ENCODE data around the gene IFT122. TPM values are rescaled to one million over a fixed set of nuclear protein-coding genes. Genes with fewer than 3 reads are reported as not detected.
"Not testable (repeated sequence)": the region's sequence is repeated elsewhere in the genome, so short reads cannot be mapped to it uniquely, and the experiment has no call there.

IFT122 gene
- polyA plus RNA-seq, 6 donors from 2014 or later: 4.4 to 9.7 (median 5.1) TPM; not detected in 1

DNA sequence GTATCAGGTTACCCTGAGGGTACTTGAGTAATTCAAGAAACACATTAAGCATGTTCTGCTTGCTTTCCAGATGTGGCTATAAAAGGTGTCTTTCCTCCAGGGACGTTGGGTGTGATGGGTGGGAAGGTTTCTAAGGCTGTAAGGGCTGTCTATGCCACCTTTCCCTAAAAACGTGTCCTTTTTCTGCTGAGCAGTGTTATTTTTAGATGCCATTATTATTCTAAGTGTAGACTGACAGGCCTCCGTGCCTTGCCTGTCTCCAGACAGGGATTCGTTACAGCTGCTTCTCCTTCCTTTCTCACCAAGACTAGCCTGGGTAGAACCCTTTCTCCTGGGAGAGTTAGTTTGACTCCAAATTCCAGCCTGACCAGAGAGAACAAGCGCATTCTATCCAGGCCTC lies 61.6 kb downstream of the IFT122 start:
- H3K4me1 Mint-ChIP-seq: no peaks in the 10 kb centered on the region
- H3K27ac Mint-ChIP-seq: no peak overlapping the region
- H3K9me3 Mint-ChIP-seq: no peaks in the 10 kb centered on the region
- no peaks in the 10 kb centered on the region for H3K27me3 Mint-ChIP-seq
- peaks cover 7 to 10% of the 10 kb centered on the region in 2 donors for H3K36me3 Mint-ChIP-seq
- no peak overlapping the region for H3K4me3 Mint-ChIP-seq
- DNase-seq (no peak), ATAC-seq (ENCODE audit: low read depth in 2 of 2) (no peak)

DNA sequence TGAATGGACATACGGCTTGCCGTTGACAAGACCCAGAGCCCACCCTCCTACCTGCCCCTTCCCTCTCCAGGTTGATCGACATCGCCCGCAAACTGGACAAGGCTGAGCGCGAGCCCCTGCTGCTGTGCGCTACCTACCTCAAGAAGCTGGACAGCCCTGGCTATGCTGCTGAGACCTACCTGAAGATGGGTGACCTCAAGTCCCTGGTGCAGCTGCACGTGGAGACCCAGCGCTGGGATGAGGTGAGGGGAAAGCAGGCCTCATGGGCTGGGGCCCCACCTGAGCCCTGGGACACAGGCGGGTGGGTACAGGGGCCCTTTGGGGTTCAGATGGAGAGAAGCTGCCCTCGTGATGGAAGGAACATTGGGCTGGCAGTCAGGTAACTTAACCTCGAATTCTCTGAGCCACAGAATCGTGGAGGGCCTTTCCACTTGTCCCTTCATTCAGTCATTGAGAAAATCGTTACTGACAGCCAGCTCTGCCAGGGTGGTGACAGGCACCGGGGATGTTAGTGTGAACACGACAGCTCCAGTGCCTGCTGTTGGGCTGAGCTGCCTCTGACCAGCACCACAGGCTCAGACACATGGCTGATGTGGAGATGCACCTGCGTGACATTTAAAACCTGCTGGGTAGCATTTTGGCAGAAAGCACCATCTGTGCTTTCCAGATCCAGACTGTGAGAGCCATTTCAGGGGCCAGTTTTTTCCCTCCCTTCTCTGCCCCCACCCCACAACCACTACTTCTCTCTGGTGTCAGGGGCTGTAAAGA lies 62.8 kb downstream of the IFT122 start:
- H3K4me1 Mint-ChIP-seq: no peaks in the 10 kb centered on the region
- no peaks in the 10 kb centered on the region for H3K27me3 Mint-ChIP-seq
- DNase-seq: no peak
- no peaks in the 10 kb centered on the region for H3K9me3 Mint-ChIP-seq
- no peak overlapping the region for H3K4me3 Mint-ChIP-seq
- ATAC-seq (ENCODE audit: low read depth in 2 of 2): no peak
- no peak overlapping the region for H3K27ac Mint-ChIP-seq
- H3K36me3 Mint-ChIP-seq: peaks cover 7 to 10% of the 10 kb centered on the region in 2 donors

DNA sequence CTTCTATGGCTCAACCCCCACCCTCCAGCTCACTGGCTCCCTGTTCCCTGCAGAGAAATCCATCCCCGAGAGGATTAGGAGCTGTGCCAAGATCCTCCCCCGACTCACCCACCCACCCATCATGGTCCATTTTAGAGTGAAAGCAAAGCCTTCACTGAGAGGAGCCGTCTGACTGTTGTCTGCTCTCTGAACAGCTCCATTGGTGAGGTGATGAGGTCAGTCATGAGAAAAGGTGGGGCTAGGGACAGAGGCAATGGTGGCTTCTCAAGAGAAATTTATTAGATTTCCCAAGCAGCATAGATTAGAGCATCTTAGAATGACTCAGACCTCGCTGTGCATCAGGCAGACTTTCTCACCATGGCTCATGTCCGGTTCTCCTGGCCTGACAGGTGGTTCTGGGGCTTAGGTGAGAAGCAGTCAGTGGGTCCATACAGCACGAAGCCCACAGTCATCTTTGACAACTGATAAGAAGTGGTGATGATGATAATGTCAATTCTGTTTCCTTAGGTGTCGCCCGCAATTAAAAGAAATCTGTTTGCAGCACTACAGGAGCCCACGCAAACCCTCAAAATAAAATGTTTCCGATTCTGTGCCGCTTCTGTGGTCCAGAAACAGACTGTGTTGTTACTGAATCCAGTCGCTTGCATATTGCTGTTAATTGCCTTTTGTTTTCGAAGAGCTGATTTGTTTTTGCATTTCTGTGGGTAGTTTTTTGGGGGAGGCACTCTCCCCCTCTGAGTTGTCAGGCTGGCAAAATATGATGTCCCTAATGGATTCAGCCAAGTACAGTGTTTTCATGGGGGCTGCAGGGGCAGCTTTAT lies 63.7 kb downstream of the IFT122 start:
- DNase-seq: no peak
- Mint-ChIP-seq H3K36me3 (peaks cover 7 to 10% of the 10 kb centered on the region in 2 donors), H3K4me1 (no peaks in the 10 kb centered on the region), H3K9me3 (no peaks in the 10 kb centered on the region), H3K4me3 (no peak overlapping the region), H3K27ac (peak overlapping the region in 1 of 6 donors; percentile 34), H3K27me3 (no peaks in the 10 kb centered on the region)
- no peak for ATAC-seq (ENCODE audit: low read depth in 2 of 2)

DNA sequence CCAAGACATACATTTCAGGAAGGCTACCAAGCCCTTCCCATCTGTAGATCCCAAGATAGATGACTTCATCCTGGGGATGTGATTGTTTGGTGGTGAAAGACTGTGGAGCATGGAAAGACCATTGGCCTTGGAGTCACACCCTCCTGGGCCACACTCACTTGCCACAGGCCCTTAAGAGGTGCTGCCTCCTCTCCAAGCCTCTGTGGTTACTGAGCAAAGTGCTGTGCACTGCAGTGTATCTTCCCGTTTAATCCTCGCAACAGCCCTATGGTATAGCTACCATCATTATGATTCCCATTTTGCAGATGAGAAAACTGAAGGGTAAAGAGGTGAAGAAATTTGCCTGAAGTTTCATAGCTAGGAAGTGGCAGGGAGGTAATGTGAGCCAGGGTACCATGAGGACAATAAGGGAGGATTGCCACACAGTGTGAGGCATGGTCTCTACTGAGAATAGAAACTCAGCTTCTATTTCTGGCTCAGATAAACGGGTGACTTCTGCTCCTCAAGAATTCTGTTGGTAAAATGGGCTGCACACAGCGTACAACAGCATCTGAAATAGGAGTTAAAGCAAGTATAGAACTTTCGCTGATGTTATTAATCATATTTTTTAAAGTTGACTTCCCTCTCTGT lies 64.6 kb downstream of the IFT122 start:
- no peak overlapping the region for H3K4me3 Mint-ChIP-seq
- peaks cover 8 to 10% of the 10 kb centered on the region in 2 donors for H3K36me3 Mint-ChIP-seq
- no peak for ATAC-seq (ENCODE audit: low read depth in 2 of 2)
- H3K9me3 Mint-ChIP-seq: no peaks in the 10 kb centered on the region
- DNase-seq: no peak
- H3K27me3 Mint-ChIP-seq: no peaks in the 10 kb centered on the region
- H3K27ac Mint-ChIP-seq: peak overlapping the region in 1 of 6 donors; percentile 24
- H3K4me1 Mint-ChIP-seq: no peaks in the 10 kb centered on the region

DNA sequence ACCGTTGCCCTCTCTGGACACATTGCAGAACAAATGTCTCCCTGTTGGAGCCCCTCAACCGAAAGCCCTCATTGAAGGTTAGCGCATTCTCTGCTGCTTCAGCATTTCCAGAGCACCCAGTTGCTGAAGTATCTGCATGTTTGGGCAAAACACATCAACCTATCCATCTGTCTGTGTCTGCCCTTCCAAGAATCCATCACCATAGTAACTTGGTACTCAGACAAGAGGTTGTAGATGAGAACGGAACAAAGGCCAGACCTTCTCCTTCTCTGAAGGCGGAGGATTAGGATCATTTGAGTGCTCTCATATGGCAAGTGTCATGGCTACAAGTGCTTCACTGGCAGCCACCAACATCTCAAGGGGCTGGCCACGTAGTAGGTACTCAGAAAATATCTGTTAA lies 65.3 kb downstream of the IFT122 start:
- Mint-ChIP-seq H3K4me3 (no peak overlapping the region), H3K9me3 (no peaks in the 10 kb centered on the region), H3K27me3 (no peaks in the 10 kb centered on the region), H3K27ac (peak overlapping the region in 1 of 6 donors; percentile 17), H3K4me1 (no peaks in the 10 kb centered on the region), H3K36me3 (peaks cover 7 to 11% of the 10 kb centered on the region in 2 donors)
- ATAC-seq (ENCODE audit: low read depth in 2 of 2): no peak
- DNase-seq: no peak

DNA sequence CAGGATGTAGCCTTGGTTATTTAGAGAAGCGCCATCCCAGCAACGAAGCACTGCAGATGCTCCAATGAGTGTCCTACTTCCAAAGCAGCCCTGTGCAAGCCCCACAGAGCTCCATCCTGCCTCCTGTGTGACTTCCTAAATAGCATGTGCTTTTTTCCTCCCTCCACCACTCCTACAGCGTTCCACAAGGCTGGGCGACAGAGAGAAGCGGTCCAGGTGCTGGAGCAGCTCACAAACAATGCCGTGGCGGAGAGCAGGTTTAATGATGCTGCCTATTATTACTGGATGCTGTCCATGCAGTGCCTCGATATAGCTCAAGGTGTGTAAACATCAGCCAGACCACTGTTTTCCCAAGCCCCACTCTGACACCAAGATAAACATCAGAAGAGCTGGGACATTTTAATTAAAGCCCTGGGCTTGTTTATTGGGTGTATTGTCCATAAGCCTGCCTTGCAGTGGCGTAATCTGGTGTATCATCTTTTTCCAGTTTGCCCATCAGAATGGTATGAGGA lies 66.3 kb downstream of the IFT122 start:
- Mint-ChIP-seq H3K27ac (no peak overlapping the region), H3K27me3 (no peaks in the 10 kb centered on the region), H3K36me3 (peaks cover 0 to 14% of the 10 kb centered on the region in 2 donors), H3K4me3 (no peak overlapping the region), H3K9me3 (no peaks in the 10 kb centered on the region), H3K4me1 (no peaks in the 10 kb centered on the region)
- ATAC-seq (ENCODE audit: low read depth in 2 of 2): no peak
- DNase-seq: no peak

DNA sequence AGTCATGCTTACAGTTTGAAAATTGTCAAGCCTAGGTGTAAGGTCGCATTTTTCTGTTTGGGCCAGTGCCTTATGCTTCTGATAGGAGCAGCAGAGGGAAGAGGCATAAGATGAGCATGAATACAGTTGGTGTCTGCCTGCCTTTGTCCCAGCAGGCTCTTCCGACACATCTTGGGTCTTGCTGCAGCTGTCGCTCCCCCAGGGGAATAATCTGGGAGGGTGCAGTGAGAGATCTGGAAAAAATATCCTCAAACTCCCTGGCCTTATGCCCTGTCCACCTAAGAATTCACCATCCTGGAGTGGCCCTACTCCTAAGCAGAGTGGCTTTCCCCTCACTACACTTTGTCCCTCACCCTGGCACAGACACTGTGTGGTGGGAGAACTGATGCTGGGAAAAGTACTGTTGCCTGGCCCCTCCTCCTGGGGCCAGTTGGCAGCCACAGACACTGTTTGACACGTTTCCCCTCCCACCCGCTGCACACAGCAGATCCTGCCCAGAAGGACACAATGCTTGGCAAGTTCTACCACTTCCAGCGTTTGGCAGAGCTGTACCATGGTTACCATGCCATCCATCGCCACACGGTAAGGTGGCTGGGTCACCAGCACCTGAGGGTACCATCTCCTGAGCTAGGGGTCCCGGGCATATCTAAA lies 67.3 kb downstream of the IFT122 start:
- peak overlapping the region in 1 of 6 donors; percentile 72 for H3K27ac Mint-ChIP-seq
- no peak overlapping the region for H3K4me3 Mint-ChIP-seq
- H3K9me3 Mint-ChIP-seq: no peaks in the 10 kb centered on the region
- DNase-seq: no peak
- peaks cover 0 to 17% of the 10 kb centered on the region in 2 donors for H3K36me3 Mint-ChIP-seq
- no peak for ATAC-seq (ENCODE audit: low read depth in 2 of 2)
- no peaks in the 10 kb centered on the region for H3K27me3 Mint-ChIP-seq
- H3K4me1 Mint-ChIP-seq: no peaks in the 10 kb centered on the region

DNA sequence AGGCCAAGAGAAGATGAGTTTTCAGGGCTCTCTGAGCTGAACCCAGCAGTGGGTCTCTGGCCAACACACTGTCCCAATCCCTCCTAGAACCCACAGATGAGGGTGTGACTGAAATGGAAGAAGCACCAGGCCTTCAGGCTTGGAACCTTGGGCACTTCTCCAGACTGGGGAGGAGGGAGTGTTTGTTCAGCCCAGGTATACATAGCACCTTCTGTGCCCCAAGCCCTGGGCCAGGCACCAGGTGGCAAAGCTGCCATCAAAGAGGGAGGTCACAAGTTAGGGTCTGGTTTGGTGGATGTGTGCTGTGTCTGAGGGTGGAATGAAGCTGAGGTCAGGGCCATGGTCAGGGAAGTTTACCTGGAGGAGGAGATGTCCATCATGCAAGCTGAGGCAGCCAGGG lies 72.6 kb downstream of the IFT122 start:
- peaks cover 9 to 25% of the 10 kb centered on the region in 2 donors for H3K36me3 Mint-ChIP-seq
- H3K4me3 Mint-ChIP-seq: no peak overlapping the region
- DNase-seq (no peak), ATAC-seq (ENCODE audit: low read depth in 2 of 2) (no peak)
- H3K27ac Mint-ChIP-seq: peak overlapping the region in 2 of 6 donors; percentile 18 to 97
- H3K4me1 Mint-ChIP-seq: no peaks in the 10 kb centered on the region
- no peaks in the 10 kb centered on the region for H3K27me3 Mint-ChIP-seq
- no peaks in the 10 kb centered on the region for H3K9me3 Mint-ChIP-seq

DNA sequence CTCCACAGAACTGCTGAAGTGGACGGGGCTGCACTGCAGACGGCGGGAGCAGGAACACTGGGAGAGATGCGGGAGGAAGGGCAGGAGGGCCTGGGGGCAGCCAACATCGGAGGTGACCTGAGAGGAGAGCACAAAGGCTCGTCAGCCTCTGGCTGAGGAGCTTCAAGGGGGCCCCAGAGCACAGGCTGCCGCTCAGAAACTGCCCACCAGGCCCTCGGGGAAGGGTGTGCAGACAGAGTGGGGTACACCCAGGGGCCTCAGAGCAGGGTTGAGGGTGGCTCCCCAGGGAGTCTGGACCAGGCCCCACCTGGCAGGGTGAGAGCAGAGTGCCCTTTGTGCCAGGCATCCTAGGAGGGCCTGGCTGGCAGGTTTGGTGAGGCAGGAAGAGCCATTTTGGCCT lies 73.7 kb downstream of the IFT122 start:
- Mint-ChIP-seq H3K36me3 (peaks cover 9 to 25% of the 10 kb centered on the region in 2 donors), H3K27ac (no peak overlapping the region), H3K9me3 (no peaks in the 10 kb centered on the region), H3K4me3 (no peak overlapping the region), H3K4me1 (no peaks in the 10 kb centered on the region), H3K27me3 (no peaks in the 10 kb centered on the region)
- DNase-seq (no peak), ATAC-seq (ENCODE audit: low read depth in 2 of 2) (no peak)

DNA sequence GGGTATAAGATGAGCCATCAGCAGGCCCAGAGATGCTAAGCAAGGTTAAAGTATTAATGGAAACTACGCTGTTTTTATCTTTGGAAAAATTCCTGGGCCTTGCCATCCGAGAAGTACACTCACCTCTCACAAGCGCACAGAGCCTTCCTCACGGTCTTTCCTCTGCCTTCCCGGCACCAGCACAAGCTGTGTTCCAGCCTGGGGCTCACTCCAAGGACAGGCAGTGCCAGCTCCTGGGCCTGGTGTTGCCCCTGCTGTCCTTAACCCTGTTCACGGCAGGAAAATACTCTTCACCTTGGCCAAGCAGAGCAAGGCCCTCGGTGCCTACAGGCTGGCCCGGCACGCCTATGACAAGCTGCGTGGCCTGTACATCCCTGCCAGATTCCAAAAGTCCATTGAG lies 74.1 kb downstream of the IFT122 start:
- Mint-ChIP-seq H3K27ac (no peak overlapping the region), H3K36me3 (peaks cover 9 to 25% of the 10 kb centered on the region in 2 donors), H3K4me1 (no peaks in the 10 kb centered on the region), H3K4me3 (no peak overlapping the region), H3K27me3 (no peaks in the 10 kb centered on the region), H3K9me3 (no peaks in the 10 kb centered on the region)
- ATAC-seq (ENCODE audit: low read depth in 2 of 2): no peak
- DNase-seq: no peak

DNA sequence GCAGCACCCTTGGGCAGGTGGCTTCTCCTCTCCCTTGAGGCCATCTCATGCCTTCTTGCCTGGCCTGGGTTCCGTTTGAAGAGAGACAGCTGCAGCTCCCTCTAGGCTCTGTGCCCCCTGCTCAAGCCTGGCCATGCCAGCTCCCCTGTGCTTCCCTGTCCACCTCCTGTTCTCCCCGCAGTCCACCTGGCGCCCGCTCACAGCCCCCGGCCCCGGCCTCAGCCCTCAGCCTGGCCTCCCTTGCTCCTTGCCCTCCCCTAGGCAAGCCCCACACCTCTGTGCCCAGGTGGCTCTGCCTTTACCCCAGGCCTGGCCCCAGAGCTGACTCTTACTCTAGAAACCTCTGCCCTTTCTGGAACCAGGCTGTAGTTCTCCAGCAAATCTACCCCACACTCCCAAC lies 74.5 kb downstream of the IFT122 start:
- Mint-ChIP-seq H3K9me3 (no peaks in the 10 kb centered on the region), H3K4me1 (no peaks in the 10 kb centered on the region), H3K4me3 (no peak overlapping the region), H3K27ac (no peak overlapping the region), H3K27me3 (no peaks in the 10 kb centered on the region), H3K36me3 (peaks cover 9 to 25% of the 10 kb centered on the region in 2 donors)
- ATAC-seq (ENCODE audit: low read depth in 2 of 2) (no peak), DNase-seq (no peak)

DNA sequence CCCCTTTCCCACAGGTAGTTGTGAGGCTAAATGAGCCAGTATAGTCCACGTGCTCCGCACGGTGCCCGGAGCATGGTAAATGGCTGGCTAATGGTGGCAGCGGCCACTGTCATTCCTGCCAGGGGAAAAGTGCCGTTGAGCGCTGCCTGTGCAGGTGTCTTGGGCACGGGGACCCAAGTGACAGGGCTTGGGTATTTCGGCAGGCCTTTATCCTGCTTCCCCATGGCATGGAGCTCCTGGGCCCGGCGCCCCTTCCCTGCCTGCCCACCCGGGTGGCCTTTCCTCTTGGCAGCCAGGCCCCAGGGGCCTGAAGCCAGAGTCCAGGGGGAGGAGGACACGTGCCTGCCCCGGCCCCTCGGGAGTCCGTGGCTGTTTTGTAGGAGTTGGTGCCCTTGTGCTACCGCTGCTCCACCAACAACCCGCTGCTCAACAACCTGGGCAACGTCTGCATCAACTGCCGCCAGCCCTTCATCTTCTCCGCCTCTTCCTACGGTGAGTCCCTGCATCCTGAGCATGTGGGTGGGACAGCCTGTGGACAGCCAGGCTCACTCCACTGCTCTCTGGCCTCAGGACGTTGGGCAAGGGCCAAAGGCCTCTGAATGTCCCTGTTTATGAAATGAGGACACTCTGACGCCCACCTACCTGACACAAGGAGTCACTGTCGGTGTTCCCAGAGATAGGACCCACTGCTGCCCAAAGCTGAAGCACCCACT lies 75.2 kb downstream of the IFT122 start:
- Mint-ChIP-seq H3K36me3 (peaks cover 9 to 21% of the 10 kb centered on the region in 2 donors), H3K27ac (peak overlapping the region in 1 of 6 donors; percentile 62)
- H3K4me3 Mint-ChIP-seq; H3K27me3 Mint-ChIP-seq; ATAC-seq (ENCODE audit: low read depth in 2 of 2); H3K4me1 Mint-ChIP-seq; DNase-seq; H3K9me3 Mint-ChIP-seq: not testable (repeated sequence)
